HG02885 (cell line): Measurements from ENCODE around the gene EGFR.

Experiments used
- ATAC-seq: cut with Tn5 transposase; IDR thresholded peaks from one replicate; pipeline ENCODE4 v1.9.1; 2021; ENCODE audit warnings: mild to moderate bottlenecking; ENCODE audit not compliant: unreplicated experiment, poor library complexity

Gene EGFR

DNA sequence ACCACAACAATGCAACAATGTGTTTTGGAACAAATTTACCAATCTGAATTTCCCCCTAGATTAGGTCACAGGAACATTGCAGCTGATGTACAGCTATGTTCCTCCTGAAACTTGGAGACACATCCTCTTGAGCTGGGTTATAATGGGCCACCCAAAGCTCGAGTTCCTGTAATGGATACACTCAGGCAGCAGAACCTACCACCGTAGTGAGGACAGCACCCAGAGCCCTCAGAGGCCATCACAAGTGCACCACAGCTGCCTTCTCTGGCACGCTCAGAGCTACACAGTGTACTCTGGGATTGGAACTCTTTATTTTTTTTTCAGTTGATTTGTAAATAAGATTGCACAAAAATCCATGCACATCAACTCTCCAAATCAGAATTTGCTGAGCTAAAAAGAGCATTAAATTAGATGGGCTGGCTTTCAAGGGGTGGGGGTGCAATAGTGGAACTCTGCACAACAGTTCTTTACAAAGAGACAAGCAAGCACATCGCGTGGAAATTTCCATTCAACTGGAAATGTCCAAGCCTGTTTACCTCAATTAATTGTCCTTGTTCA lies 56.7 kb downstream of the EGFR start:
- ATAC-seq, result no peak

DNA sequence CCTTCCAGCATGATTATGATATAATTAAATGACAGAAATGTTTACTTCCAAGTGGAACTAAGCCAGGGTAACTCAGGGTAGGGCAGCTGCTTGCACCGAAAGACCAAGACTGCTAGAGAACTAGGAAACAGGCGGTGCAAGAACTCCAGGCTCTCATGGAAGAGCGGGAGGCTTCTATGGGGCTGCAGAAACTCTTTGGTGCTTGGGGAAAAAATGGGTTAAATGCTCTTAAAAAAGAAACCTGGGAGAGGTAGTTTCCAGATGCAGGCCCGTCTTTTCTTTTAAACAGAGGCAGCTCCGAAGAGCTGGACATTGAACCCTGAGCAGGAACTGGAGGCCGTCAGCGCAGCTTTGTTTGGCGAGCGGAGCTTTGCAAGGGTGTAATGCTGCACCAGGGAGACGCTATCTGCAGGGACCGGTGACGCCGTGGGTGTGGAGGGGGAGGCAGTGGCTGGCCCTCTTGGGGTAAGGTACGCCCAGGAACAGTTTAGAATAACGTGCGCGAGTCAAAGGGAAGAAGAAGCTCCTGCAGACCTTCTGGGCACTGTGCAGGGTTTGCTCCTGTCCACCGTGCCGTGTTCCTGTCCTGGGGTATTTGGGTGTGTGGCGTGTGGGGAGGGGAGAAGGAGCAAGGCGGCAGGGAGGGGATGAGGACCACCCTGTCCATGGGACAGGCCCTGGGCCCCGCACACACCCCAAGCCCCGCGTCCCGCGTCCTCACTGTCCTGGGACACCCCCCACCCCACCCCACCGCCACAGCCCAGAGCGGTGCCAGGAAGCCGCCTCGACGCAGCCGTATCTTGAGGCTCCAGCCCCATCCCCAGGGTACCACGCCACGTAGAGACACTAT lies 59.0 kb downstream of the EGFR start:
- ATAC-seq, result no peak

DNA sequence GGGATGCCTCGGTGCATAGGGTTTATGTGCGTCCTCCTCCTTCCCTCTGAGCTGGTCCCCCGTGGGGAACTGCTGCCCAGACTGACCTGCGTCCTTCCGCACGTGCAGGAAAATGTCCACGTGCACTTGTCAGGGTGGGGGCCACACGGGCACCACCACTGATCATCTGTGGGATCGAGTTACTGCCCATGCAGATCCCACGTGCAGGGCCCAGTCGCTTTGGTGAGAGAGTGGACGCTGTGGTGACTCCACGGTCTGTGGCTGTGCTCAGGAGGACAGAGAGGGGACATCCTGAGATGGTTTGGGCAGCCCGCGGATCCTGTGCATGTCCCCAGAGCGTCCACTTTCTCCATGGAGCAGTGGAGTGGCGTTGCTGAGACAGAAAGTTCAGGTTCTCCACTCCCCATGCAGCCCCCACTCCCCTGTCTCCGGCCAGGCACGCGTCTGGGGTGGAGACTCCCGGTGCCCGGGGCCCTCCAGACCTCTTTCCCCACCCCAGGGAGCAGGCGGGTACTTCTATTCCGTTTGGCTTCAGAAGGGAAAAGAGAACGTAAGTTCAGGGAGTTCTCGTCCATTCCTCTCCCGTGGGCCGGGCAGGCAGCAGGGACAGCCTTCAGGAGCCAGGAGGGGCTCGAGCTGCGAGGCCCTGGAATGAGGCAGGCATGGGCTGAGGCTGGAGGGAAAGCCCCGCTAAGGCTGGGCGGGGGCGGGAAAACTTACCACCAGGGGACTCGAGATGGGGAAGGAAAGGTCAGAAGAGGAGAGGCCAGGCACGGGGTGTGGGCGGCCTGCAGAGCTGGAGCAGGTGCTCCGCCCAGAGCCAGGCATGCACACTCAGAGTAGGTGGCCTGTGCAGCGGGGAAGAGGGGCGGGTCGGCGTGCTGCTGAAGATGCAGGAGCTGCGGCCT lies 59.9 kb downstream of the EGFR start:
- ATAC-seq, result no peak

DNA sequence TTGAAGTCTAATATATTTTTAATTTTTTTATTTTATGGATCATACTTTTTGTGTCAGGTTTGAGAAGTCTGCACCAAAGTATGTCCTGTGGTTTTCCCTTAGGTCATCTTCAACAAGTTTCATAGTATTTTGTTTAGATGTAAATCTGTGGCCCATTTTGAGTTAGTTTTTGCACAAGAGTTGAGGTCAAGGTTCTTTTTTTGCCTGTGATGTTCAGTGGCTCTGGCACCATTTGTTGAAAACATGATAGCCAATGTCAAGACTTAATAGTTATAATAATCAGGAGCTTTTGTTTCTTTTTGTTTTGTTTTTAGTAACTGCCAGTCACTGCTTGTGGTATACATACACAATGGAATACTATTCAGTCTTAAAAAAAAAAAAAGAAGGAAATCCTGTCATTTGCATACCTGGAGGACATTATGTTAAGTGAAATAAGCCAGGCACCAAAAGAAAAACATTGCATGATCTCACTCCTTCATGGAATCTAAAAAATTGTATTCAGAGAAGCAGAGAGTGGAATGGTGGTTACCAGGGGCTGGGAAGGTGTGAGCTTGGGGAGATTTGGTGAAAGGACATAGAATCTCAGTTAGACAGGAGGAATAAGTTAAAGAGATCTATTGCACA lies 61.3 kb downstream of the EGFR start:
- no peak for ATAC-seq

DNA sequence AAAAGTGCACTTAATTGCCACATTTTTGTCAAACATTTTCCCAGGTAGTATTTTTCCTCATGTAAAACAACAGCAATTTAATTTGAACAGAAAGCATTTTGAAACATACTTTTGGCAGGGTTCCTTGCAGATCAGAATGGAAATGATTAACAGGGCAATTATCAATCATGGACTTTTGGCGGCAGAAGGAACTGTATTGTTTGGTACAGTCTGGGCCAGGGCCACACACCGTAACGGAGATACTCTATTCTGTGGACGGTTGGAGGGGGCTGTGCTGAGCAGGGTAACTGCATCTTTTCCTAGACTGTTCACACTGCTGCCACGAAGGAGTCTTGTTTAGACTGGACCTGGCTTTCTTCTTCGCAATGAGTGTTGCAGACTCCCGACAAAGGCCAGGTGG lies 62.3 kb downstream of the EGFR start:
- no peak for ATAC-seq

DNA sequence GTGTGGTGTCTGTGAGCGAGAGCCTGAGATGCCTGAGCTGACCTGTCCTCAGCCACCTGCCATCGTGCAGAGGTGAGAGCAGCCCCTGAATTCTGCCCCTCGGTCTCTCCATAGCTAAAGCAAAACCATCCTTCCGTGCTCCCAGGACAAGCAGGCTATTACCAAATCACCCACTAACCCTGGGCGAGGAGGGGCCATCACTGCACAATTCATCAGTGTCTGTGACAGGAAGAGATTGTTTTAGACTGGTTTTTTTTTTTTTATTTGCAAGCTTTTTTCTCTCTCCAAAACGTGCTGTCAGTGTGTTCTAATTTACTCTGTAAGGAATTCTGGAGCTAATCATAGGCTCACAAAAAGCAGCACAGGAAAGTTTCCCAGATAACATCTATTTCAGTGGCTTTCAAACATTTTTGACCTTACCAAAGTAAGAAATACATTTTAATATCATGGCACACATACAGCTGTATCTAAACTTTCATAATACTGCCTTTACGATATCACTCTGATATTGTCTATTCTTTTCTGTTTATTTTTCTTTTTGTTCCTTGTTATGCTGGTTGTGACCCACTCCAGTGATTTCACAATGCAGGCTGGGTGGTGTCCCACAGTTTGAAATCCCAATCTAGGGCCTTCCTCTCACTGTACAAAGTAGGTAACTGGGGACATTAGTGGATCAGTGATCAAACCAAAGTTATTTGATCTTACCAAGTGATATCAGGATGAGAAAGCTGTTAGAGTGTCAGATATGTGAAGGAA lies 62.8 kb downstream of the EGFR start:
- ATAC-seq, result no peak

DNA sequence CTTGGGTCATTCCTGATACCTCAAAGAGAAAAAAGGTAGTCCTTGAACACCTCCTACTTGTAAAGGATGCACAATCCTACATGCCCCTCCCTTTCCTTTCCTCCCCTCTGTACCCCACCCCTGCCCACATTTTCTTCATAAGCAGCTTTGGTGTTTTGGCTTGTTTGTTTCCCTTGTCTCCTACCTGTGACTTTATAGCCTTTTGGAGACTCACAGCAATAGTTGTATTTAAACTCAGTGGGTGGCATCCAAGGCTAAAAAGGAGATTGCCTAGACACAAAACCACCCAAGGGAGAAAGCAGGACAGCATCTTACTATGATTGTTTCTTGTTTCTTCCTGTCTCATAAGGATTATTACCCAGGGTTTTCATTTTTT lies 63.4 kb downstream of the EGFR start:
- no peak for ATAC-seq

DNA sequence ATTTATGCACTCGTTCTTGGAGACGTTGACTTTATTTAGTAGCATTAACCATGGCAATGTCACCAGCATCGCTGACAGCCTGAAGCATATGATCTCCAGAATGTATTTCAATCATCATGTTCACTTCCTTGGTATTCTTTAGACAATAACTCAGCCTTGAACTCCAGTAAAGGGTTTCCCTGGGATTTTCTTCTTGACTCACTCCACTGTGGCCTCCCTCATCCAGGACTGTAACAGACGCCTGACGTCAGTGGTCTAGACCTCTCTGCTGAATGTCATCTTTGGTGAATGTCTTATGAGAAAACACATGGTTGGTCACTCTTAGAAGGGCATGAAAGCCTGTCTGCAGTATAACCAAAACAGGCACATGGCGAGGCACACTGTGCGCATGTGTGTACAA lies 64.4 kb downstream of the EGFR start:
- ATAC-seq, result no peak

DNA sequence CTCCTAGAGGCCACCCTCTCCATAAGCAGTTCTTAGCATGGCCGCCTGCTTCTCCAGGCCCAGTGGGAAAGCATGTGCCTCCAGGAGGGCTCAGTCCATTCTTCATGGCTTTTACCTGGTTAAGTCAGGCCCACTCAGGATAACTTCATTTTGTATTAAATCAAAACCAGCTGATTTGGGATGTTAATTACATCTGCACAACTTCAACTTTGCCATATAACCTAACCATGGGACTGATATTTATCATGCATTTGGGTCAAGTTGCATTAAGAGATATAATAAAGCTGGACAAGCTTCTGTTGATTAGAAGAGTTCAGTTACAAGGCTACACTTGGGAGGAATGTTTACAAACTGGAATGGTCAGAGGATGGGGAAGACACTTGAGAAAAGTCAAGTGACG lies 65.5 kb downstream of the EGFR start:
- no peak for ATAC-seq

DNA sequence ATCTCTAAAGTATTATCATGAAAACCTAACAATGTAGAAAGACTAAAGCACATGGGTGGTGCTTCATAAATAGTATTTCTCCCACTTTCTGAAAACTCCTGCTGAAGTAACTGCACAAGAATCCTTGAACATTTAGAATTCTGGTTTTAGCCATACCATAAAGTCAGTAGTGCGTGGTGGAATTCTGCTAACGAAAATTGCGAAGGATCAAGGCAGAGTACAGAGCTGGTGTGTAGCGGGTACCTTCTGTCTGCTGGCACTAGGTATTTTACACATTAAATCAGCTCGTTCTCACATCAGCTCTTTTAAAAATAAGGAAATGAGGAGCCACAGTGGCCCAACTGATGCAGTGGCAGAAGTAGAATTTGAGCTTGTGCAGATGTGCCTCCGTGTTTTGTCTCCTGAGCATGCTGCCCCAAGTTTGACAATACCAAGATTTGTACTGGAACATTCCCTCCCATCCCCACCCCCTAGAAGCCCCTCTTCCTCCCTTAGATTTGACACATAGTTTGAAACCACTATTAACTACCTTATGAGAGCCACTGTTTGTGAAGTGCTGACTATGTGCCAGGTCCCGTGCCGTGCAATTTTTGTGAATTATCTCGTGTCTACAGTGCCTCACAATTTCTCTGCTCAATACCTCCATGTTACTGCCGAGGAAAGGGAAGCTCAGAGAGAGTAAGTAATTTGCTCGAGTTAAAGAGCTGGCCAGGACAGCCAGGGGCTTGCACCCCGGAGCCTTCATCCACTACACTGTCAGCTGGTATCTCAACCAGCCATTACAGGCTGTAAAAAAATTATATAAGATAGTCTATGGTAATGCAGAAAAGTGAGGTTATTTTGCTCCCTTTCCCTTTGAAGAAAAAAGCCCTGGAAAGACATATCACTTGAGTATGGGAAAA lies 66.9 kb downstream of the EGFR start:
- ATAC-seq, result peak; percentile 22

DNA sequence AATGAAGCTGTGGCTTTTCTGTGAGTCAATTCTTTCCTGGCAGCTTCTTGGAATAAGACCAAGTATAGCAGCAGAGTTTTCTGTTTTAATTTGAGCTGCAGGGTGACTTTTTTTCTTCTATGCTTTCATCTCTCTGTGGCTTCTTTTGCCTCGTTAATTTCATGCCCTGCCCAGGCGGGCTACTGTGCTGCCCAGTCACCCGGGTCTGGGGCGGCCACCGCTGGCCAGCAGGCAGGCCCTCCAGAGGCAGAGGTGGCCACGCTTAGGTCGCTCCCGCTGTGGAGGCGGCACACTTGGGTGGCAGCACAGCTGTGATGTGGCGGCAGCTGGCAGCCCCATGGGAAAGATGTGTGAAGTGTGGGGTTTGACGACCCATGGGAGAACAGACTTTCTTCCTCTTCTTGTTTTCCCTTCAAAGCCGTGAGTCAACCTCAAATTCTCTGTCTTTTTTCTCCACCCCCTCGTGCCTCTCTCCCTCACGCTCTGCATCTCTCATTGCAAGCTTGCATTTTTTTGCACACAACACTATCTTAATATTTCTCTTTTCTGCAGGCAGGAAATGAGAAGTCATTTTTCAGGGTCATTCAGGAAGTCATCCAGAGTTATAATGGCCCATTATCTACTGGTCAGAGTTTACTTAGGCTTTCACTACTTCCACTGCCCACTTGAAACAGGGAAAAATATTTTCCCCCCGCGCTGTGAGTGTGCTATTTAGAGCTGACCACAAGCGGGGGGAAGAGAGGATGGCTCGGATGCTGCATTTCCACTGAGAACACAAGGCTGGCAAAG lies 67.8 kb downstream of the EGFR start:
- peak; percentile 74 for ATAC-seq

DNA sequence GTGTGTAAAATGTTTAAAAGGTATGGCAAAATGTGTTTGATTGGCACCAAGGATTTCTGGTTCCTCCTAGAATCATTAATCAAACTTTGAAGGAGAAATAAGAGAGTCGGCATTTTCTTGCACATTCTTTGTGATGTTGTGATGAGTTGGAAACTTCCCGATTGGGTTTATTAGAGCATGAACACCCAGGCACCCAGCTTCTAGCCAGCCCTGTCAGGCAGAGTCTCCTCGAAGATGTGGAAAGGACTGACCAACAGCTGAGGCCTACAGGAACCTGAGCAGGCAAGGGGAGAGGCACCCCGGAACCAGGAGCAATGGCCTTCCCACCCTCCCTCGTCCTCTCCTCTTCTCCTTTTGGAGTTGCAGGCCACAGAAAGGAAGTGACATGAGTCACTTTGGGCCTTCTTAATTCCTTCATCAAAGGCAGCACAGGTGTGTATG lies 68.7 kb downstream of the EGFR start:
- no peak for ATAC-seq

DNA sequence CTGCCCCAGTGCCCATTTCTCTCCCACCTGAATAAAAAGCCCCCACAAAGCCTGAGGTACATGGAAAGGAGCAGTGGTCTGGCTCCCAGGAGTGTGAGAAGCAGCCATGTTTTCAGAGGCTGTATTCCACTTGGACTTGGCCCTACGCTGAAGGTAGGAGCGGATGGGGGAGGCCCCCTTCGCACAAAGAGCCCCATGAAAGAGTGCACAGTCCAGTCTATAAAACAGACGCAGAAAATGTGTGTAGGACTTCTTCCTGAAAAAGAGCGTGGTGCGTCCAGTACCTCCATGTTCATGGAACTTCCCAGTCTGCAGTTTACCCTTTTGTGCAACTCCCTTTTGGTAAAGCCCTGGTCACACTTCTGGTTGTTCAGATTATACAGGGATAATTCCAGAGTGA lies 69.3 kb downstream of the EGFR start:
- ATAC-seq, result no peak

DNA sequence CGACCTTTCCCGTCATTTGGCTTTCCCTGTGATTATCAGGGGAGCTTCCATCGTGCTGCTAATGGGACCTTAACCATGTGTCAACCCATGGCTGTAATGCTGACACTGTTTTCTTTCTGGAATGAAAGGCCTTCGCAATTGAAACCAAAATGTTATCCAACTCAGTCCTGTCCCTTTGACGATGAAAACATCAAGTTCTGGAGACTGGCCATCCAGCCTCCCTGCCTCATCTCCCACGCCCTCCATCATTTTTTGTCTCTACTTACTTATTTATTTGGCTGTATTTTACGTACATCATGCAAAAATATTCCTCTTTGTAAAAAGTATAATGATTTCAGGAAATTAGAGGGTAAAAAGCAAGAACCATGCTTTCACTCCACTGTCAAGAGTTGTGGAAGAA lies 69.8 kb downstream of the EGFR start:
- no peak for ATAC-seq

DNA sequence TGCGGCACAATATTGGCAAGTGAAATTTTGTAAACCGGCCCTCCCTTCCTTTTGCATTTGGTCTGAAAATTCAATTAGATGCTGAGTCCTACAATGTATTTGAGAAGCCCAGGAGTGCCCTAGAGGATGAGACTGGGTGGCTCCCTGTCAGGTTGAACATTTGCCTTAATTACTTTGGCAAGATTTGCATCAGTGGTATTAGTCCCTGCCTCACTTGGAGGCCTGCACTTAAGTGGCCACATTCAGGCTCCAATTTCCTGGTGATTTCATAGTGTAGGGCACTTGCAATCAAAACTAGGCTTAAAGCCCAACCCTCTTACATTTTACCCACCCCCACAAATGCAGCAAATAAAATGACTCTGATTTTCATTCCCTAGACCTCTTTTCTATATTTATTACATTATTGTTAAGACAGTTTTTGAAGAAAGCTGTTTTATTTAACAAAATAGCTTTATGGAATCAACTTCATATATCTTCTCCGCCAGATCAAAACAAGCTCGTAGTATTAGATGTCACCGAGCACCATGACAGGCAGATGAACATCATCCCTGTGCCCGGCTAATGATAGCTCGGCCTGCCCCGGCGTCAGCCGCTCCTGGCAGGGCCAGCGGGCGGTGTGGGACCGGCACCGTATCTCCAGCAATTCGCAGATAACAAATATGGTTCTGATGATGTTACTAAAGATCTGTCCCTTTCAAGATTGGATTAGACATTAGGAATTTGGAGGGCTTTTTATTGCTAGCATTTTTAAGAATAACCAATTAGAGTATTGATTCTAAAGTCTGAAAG lies 73.6 kb downstream of the EGFR start:
- ATAC-seq, result no peak

DNA sequence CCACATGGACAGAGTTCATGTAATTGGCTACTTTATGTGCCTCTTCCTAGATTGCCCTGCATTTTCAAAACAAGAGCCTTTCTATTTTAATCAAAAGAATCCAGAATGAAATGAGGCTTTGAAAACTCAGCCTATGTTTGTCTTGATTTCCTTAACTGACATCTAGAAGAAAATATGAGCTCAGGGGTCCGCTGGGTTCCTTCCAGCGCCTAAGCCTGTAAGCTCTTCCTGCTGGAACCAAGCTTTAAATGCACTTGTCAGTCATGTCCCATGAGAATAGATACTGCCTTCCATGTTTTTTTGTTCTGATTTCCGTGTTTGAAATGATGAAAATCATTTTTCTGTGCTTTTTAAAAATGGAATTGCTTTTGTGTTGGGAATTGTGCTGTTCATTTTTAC lies 74.2 kb downstream of the EGFR start:
- ATAC-seq, result no peak

DNA sequence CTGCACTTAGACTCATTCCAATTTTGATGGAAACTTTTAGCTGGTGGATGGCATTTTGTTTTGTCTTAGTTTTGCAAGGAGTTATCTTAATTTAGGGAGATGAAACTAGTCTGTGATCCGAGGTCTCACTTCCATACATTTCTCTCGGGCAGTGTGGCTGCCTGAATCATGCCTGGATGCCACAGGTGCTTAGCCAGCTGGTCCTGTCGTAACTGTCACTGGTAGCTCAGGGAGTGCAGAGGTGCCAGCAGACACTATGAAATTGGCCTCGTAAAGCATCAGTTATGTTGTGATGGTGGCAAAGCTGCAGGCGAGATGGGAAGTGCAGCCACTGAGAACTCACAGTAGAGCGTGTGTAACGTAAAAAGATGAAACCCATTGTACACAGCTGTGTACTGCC lies 74.9 kb downstream of the EGFR start:
- no peak for ATAC-seq
